DMS53 treated with DMSO at 0.1 percent for 48 hours (cell line): ENCODE results near the gene NR2F1-AS1.
A peak's percentile ranks its signal among the peaks of the same experiment; 100 is the strongest.
"Not testable (repeated sequence)": the region's sequence is repeated elsewhere in the genome, so short reads cannot be mapped to it uniquely, and the experiment has no call there.

Experiments used
- DNase-seq: peaks from one replicate; lab custom pipeline; 2025; ENCODE audit not compliant: unreplicated experiment; lab: John Stamatoyannopoulos, UW

NR2F1-AS1 gene

DNA sequence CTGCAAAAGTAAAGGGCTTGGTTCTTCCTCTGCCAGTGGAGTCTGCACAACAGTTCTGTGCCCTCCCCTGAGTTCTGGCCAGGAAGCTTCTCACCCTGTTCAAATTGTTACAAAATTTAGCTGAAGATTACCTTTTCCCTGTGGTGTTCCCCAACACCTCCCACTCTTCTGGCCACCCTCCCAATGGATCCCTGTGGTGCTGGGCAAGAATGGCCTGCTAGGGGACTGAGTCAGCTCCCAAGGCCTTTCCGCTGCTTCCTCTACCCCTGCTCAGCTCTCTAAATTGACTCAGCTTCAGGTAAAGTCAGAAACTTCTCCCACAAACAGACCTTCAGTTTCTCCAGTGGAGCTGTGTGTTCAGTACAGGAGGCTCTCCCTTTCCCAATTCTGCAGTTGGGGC, 186.0 kb downstream of the NR2F1-AS1 start:
- DNase-seq = no peak

DNA sequence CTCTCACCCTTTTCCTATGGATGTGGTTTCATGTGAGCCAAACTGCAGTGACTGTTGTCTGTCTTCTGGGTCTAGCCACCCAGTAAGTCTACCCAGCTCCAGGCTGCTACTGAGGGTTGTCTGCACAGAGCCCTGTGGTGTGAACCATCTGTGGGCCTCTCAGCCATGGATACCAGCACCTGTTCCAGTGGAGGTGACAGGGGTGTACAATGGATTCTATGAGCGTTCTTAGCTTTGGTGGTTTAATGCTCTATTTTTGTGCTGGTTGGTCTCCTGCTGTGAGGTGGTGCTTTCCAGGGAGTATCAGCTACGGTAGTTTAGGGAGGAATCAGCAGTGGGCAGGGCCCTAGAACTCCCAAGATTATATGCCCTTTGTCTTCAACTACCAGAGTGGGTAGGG, 186.7 kb downstream of the NR2F1-AS1 start:
- no peak for DNase-seq

DNA sequence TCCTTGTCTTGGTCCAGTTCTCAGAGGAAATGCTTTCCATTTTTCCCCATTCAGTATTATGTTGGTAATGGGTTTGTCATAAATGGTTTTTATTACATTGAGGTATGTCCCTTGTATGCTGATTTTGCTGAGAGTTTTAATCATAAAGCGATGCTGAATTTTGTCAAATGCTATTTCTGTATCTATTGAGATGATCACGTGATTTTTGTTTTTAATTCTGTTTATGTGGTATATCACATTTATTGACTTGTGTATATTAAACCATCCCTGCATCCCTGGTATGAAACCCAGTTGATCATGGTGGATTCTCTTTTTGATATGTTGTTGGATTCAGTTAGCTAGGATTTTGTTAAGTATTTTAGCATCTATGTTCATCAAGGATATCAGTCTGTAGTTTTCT, 189.8 kb downstream of the NR2F1-AS1 start:
- not testable (repeated sequence) for DNase-seq

DNA sequence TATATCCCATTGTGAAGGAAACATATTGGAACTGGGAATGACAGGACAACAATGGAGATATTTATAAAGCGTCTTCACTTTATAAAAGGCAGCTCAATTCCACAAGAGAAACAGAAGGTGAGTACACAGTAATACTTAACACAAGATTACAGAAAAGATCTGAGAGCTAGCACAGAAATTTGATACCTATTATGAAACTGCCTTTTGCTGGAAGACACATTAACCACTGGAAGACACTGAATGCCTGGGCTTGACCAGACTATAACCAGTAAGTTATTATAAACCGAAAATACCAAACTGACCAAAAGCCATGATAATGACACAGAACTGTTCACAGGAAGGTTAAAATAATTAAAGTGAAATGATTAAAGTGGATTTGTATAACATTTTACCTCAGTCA, 195.4 kb downstream of the NR2F1-AS1 start:
- DNase-seq = no peak

DNA sequence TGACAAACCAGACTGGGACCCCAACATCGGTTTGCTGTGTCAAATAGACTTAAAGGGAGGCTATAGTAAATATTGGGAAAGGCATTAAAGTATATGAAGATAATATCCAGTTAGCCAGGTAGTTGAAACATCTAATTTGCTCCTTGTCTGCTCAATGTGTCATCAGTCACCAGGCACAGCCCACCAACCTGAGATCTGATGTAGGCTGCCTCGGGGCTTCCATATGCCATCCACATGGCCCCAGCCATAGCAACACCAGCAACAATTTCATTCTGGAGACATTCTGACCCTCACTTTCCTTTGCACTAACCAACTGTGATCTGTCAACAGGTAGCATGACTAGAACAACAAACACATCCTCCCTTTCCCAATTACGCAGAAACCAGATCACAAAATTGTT, 196.0 kb downstream of the NR2F1-AS1 start:
- DNase-seq = no peak

DNA sequence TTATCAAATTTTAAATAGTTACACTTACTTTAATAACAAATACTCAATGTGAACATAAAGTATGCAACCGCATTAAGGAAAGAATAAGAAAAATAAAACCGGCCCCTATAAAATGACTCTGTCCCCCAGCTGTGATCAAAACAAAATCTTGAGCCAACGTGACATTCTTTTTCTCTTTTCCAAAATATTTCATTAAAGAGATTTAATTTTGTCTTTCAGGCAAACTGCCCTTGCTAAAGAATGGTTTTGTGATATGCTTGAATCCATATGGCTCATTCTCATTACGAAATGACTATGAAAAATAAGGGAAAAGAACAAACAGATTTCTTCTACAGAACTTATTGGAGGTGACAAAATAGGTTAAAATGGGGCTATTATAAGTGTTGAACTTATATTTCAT, 197.0 kb downstream of the NR2F1-AS1 start:
- DNase-seq = no peak

DNA sequence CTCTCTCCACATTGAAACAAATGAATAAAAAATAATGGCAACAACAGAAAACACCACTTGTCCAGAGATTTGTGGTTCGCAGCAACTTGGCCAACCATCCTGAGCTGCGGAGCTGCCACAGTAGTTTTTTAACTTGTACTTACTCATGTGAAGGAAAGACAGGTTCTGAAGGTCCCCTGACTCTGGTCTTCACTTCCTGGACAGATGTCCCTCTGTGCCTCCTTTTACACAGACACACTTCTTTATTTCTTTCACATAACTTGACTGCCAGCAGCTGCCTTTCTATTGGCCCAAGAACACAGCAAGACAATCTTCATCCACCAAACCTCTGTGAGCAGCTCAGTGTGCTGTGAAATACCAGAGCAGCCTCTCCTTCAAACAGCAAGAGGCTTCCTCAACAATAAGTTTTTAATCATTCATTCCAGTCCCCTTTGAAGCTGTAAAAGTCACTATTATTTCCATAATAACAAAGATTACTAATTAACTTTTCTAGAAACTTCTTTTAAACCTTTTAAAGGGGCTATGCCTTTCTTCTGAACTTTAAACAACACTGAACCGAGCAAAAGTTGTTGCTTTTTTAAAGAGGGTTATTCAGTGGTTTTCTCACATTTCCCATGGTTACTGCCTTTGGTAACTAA, 198.7 kb downstream of the NR2F1-AS1 start:
- no peak for DNase-seq

DNA sequence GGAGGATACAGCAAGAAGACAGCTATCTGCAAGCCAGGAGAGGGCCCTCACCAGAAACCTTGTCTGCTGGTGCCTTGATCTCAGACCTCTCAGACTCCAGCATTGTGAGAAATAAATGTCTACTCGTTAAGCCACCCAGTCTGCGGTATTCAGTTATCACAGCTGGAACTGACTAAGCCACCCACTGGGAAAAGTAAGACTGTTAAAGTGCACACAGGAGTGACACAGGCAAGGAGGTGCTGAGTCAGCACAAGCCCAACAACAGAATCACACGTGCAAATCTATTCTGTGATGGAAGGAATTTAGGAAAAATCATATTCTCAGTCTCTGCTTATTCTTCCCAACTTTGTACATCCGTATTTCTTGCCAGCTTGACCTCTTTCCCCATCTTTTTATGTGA, 200.0 kb downstream of the NR2F1-AS1 start:
- DNase-seq = no peak

DNA sequence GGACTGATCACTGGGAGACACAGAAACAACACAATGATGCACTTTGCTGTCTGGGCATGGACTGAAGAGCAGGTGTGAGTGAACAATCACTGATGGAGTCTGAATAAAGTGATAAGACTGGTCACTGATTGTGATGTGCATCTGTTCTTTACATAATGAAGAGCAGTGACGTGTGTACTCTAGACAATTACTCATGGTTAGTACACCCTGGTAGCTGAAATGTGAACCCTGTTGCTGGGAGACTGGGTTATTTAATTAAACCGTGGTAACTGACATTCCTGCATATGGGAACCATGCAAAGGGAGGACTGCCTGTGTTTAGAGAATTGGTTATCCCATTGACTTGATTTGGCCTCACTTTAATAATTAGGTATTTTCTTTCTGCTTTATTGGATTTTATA, 202.9 kb downstream of the NR2F1-AS1 start:
- DNase-seq = peak; percentile 87

DNA sequence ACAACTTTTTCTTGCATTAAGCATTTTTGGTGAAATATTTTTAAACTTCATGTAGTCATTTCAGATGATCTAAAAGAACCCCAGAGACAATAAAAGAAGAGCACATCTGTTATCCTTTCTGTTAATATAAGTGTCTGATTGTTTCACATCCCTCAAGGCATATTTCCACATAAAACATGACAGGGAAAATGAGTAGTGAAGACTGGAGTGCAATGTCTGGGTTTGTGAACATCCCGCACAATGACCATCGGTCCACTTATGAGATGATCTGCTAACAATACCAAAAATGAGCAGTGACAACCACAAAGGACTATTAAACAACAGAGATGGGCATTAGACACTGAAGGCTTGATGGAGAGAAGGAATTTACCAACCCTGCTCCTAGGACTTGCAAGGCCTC, 209.1 kb downstream of the NR2F1-AS1 start:
- no peak for DNase-seq

DNA sequence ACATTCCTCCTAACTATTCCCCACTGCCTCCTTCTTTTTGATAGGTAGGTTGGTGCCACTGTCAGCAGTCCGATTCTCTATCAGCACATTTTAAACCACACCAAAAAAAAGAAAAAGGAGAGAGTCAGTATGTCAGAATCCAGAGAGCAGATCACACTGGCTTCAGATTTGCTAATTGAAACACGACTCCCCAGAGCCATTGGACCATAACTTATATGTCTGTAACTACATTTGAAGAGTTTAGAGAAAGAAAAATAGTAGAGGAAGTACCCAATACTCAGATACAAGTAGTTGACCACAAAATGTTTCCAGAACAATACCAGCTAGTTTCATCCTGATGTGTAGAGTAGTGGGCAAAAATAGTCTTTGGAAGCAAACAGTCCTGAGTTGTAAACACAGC, 216.6 kb downstream of the NR2F1-AS1 start:
- no peak for DNase-seq

DNA sequence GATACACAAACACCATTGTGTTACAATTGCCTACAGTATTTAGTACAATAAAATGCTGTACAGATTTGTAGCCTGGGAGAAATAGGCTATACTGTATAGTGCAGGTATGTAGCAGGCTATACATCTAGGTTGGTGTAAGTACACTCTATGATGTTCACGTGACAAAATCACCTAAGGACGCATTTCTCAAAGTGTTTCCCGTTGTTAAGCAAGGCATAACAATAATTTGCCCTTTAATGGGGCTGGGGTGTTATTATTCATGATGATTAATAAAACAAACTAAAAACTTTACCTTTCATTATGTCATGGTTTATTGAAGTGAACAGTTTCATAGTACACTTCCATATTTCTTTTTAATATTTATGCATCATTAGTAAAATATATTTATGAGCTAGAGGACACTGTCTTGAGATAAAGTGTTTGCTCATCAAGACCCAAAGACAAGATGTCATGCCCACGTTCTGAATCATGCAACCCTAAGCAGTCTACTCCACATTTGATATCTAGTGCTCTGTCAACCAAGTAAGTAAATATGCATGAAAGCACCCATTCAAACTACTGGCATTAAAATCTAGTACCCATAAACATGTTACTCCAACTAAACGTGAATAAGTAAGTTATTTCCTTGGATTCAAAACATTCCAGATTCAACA, 220.5 kb downstream of the NR2F1-AS1 start:
- DNase-seq = no peak

DNA sequence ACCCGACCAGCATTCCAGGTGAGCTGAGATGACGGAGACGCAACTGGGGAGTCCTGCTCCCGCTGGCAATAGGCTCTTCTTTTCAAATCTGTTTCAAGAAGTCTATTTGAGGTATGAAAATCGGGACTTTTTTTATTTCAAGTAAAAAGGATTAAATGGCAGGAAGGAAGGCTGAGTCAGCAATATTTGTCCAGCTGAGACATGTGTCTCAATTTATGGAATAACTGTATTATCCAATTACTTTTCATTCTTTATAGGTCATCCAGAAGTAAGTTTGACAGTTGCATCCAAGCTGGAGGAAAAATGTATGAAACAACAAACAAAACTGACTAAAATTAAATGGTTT, 221.1 kb downstream of the NR2F1-AS1 start:
- DNase-seq = no peak
